Measurements from ENCODE around the gene DEPP1.

GRCh38 chr10:45001381-45002148, 23.0 kb upstream of the DEPP1 start:
- TF ChIP-seq REST (IDR thresholded peaks at IDR 0.05; ENCODE audit: insufficient read depth in 1 of 2, low read depth in 2 of 2, low read length in 2 of 2) (no peak), POLR2AphosphoS5 (IDR thresholded peaks at IDR 0.05; ENCODE audit: low read depth, low read length) (no peak), TAF1 (IDR thresholded peaks at IDR 0.05; ENCODE audit: borderline replicate concordance, insufficient read depth, low read length) (no peak), FOXP2 (optimal IDR thresholded peaks at IDR 0.05; ENCODE audit: borderline replicate concordance, extremely low read depth, extremely low read length, insufficient read depth) (no peak)
